Medulla oblongata (tissue), 1 donor: ENCODE data around the gene RTL3.

Experiments used
- DNase-seq: peaks from one replicate; pipeline ENCODE4 v3.0.0-alpha.2; 2015; ENCODE audit errors: extremely low spot score

RTL3 gene

GRCh38 chrX:78619834-78620233 lies 39.3 kb downstream of the RTL3 start:
- no peak for DNase-seq

- no peak for DNase-seq
Measured at GRCh38 chrX:78618987-78619386, 40.1 kb downstream of the RTL3 start.

DNA sequence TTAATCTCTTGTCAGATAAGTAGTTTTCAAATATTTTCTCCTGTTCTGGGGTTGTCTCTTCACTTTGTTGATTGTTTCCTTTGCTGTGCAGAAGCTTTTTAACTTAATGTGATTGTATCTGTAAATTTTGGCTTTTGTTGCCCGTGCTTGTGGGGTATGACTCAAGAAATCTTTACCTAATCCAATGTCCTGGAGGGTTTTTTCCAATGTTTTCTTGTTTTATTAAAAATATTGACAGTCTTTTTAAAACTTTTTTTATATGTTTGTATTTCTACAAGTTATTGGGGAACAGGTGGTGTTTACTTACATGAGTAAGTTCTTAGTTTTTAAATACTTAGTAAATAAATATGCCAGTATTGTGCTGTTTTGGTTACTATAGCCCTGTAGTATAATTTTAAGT lies 44.9 kb downstream of the RTL3 start:
- no peak for DNase-seq
